H9 (cell line): ENCODE results near the gene MYB. TPM values are rescaled to one million over a fixed set of nuclear protein-coding genes. Genes with fewer than 3 reads are reported as not detected.

Experiments
- DNase-seq: peaks from one replicate; pipeline ENCODE4 v3.0.0-alpha.2; 2017
- H2AFZ ChIP-seq: one replicate; pipeline ENCODE4 v1.6.1; 2013; ENCODE audit warnings: mild to moderate bottlenecking, low read length, control low read depth, moderate library complexity
- H2AK5ac ChIP-seq: 2 replicates; pipeline ENCODE4 v1.6.1; 2013; ENCODE audit warnings: low read length, control low read depth, mixed read lengths; ENCODE audit not compliant: insufficient read length
- H2BK120ac ChIP-seq: one replicate; pipeline ENCODE4 v1.6.1; 2013; ENCODE audit warnings: low read depth, mild to moderate bottlenecking, low read length, control low read depth, inconsistent platforms; ENCODE audit not compliant: poor library complexity, severe bottlenecking
- H2BK12ac ChIP-seq: 2 replicates; pipeline ENCODE4 v1.6.1; 2013; ENCODE audit warnings: low read length, control low read depth, mixed read lengths, low read depth; ENCODE audit not compliant: insufficient read length
- H2BK15ac ChIP-seq: 2 replicates; pipeline ENCODE4 v1.6.1; 2013; ENCODE audit warnings: low read depth, low read length, control low read depth
- H2BK20ac ChIP-seq: one replicate; pipeline ENCODE4 v1.6.1; 2013; ENCODE audit warnings: low read depth, mild to moderate bottlenecking, low read length, control low read depth, inconsistent platforms; ENCODE audit not compliant: poor library complexity, severe bottlenecking
- H2BK5ac ChIP-seq: 2 replicates; pipeline ENCODE4 v1.6.1; 2013; ENCODE audit warnings: low read length, control low read depth, mixed read lengths; ENCODE audit not compliant: insufficient read length
- H3K14ac ChIP-seq: 2 replicates; pipeline ENCODE4 v1.6.1; 2013; ENCODE audit warnings: low read length, control low read depth; ENCODE audit not compliant: insufficient read depth
- H3K18ac ChIP-seq: 2 replicates; pipeline ENCODE4 v1.6.1; 2013; ENCODE audit warnings: low read depth, mild to moderate bottlenecking, mixed read lengths, low read length, control low read depth; ENCODE audit not compliant: insufficient read length
- H3K23ac ChIP-seq: 2 replicates; pipeline ENCODE4 v1.6.1; 2013; ENCODE audit warnings: low read length, control low read depth, mixed read lengths, low read depth; ENCODE audit not compliant: insufficient read length
- H3K23me2 ChIP-seq: 2 replicates; pipeline ENCODE4 v1.6.1; 2013; ENCODE audit warnings: low read depth, mild to moderate bottlenecking, mixed read lengths, low read length, control low read depth; ENCODE audit not compliant: insufficient read length, poor library complexity, severe bottlenecking
- H3K27ac ChIP-seq: 2 replicates; pipeline ENCODE4 v1.5.1; 2013; ENCODE audit warnings: low read length, control low read depth, mixed read lengths, low read depth; ENCODE audit not compliant: insufficient read length
- H3K27me3 ChIP-seq: 2 replicates; pipeline ENCODE4 v1.6.1; 2013; ENCODE audit warnings: low read length, control low read depth, inconsistent platforms; ENCODE audit not compliant: insufficient read depth
- H3K4ac ChIP-seq: 2 replicates; pipeline ENCODE4 v1.6.1; 2013; ENCODE audit warnings: low read depth, mild to moderate bottlenecking, control low read depth, inconsistent platforms, low read length, moderate library complexity
- H3K4me1 ChIP-seq: 2 replicates; pipeline ENCODE4 v1.6.1; 2013; ENCODE audit warnings: low read length, control low read depth, inconsistent platforms; ENCODE audit not compliant: insufficient read depth
- H3K4me2 ChIP-seq: 2 replicates; pipeline ENCODE4 v1.6.1; 2013; ENCODE audit warnings: low read length, control low read depth, mixed read lengths; ENCODE audit not compliant: insufficient read length, insufficient read depth
- H3K56ac ChIP-seq: 2 replicates; pipeline ENCODE4 v1.6.1; 2013; ENCODE audit warnings: low read depth, mild to moderate bottlenecking, mixed read lengths, low read length, control low read depth; ENCODE audit not compliant: insufficient read length
- H3K79me1 ChIP-seq: 2 replicates; pipeline ENCODE4 v1.6.1; 2013; ENCODE audit warnings: low read depth, mild to moderate bottlenecking, moderate library complexity, low read length, control low read depth, inconsistent platforms; ENCODE audit not compliant: insufficient read depth, poor library complexity, severe bottlenecking
- H3K79me2 ChIP-seq: 2 replicates; pipeline ENCODE4 v1.6.1; 2013; ENCODE audit warnings: low read length, control low read depth, inconsistent platforms; ENCODE audit not compliant: insufficient read depth
- H3K9ac ChIP-seq: 2 replicates; pipeline ENCODE4 v1.6.1; 2013; ENCODE audit warnings: low read length, control low read depth, mixed read lengths; ENCODE audit not compliant: insufficient read length; ENCODE audit errors: extremely low read depth
- H3K9me3 ChIP-seq: one replicate; pipeline ENCODE4 v1.6.1; 2013; ENCODE audit warnings: low read depth, low read length, inconsistent platforms; ENCODE audit not compliant: control insufficient read depth
- H3T11ph ChIP-seq: one replicate; pipeline ENCODE4 v1.6.1; 2013; ENCODE audit warnings: mild to moderate bottlenecking, low read length, control low read depth, inconsistent platforms
- H4K20me1 ChIP-seq: one replicate; pipeline ENCODE4 v1.6.1; 2013; ENCODE audit not compliant: control insufficient read depth, insufficient read length, insufficient read depth
- H4K5ac ChIP-seq: 2 replicates; pipeline ENCODE4 v1.6.1; 2013; ENCODE audit warnings: low read depth, mild to moderate bottlenecking, mixed read lengths, low read length, control low read depth; ENCODE audit not compliant: insufficient read length
- H4K8ac ChIP-seq: replicated peaks from 2 replicates; pipeline ENCODE4 v1.6.1; 2013; ENCODE audit warnings: low read length, control low read depth, mixed read lengths, low read depth; ENCODE audit not compliant: insufficient read length
- H4K91ac ChIP-seq: 2 replicates; pipeline ENCODE4 v1.6.1; 2013; ENCODE audit warnings: low read depth, mild to moderate bottlenecking, moderate library complexity, mixed read lengths, low read length, control low read depth; ENCODE audit not compliant: insufficient read length
- H3K27ac Mint-ChIP-seq, 3 experiments: 2 replicates in 2 of 3; 3 replicates in 1 of 3; pipeline ENCODE4 v1.8.0; 2020 to 2021; ENCODE audit warnings: mixed read lengths in 3 of 3, mild to moderate bottlenecking in 1 of 3, moderate library complexity in 1 of 3
- H3K27me3 Mint-ChIP-seq: 2 replicates; pipeline ENCODE4 v1.8.0; 2021; ENCODE audit warnings: low read depth, mild to moderate bottlenecking, moderate library complexity, mixed read lengths
- H3K36me3 Mint-ChIP-seq, 3 experiments: 2 replicates in 2 of 3; 3 replicates in 1 of 3; pipeline ENCODE4 v1.8.0; 2020 to 2021; ENCODE audit warnings: low read depth in 3 of 3, mixed read lengths in 3 of 3; ENCODE audit not compliant: insufficient read depth in 1 of 3
- H3K4me1 Mint-ChIP-seq, 2 experiments: 2 replicates each; pipeline ENCODE4 v1.8.0; 2020; ENCODE audit warnings: mixed read lengths in 2 of 2
- H3K4me3 Mint-ChIP-seq, 2 experiments: 2 replicates in 1 of 2; 3 replicates in 1 of 2; pipeline ENCODE4 v1.8.0; 2020 to 2021; ENCODE audit warnings: mild to moderate bottlenecking in 2 of 2, mixed read lengths in 2 of 2, moderate library complexity in 1 of 2
- H3K9me3 Mint-ChIP-seq, 2 experiments: 2 replicates in 1 of 2; 3 replicates in 1 of 2; pipeline ENCODE4 v1.8.0; 2020; ENCODE audit warnings: mild to moderate bottlenecking in 2 of 2, mixed read lengths in 2 of 2, moderate library complexity in 1 of 2
- WGBS: extraction: QIAGEN DNeasy Blood & Tissue Kit; methylation state at CpG from one replicate; pipeline ENCODE4 v1.1.7; 2013; ENCODE audit warnings: missing lambda C conversion rate, low lambda C conversion rate, mixed read lengths; ENCODE audit not compliant: insufficient read length; ENCODE audit errors: extremely low coverage; 5-methylcytosine and 5-hydroxymethylcytosine counted together
- total RNA-seq: library from RNA; stranded (reverse); gene quantifications from 2 replicates; pipeline ENCODE4 v1.2.1, GENCODE V29; 2021
- TF ChIP-seq, protein P1 (sequence below): fragments of 200-600 bp; sonication (generic); conservative IDR thresholded peaks from 3 replicates; pipeline ENCODE4 v1.8.0; 2021; ENCODE audit warnings: antibody characterized with exemption, mild to moderate bottlenecking

Gene MYB
- total RNA-seq, 1 experiment from 2014 or later, result 5.8 TPM

- Histone ChIP-seq H3K4me1 (no peaks in the 10 kb centered on the region), H2AK5ac (no peak overlapping the region), H3K79me1 (no peaks in the 10 kb centered on the region), H3K27ac (no peak overlapping the region), H3K56ac (no peak overlapping the region), H4K5ac (no peak overlapping the region), H2BK20ac (no peak overlapping the region), H2BK12ac (no peak overlapping the region), H3K9ac (no peak overlapping the region), H2BK5ac (no peak overlapping the region), H3K4ac (no peak overlapping the region), H3K9me3 (no peaks in the 10 kb centered on the region), H3T11ph (no peak overlapping the region), H3K27me3 (no peaks in the 10 kb centered on the region), H4K91ac (no peak overlapping the region), H2BK15ac (no peak overlapping the region), H3K18ac (no peak overlapping the region), H3K23me2 (no peaks in the 10 kb centered on the region), H3K14ac (no peak overlapping the region), H4K20me1 (no peaks in the 10 kb centered on the region), H4K8ac (no peak overlapping the region), H3K79me2 (no peaks in the 10 kb centered on the region), H3K4me2 (no peak overlapping the region), H2AFZ (no peak overlapping the region), H3K23ac (no peak overlapping the region), H2BK120ac (no peak overlapping the region)
- TF ChIP-seq, protein P1, sequence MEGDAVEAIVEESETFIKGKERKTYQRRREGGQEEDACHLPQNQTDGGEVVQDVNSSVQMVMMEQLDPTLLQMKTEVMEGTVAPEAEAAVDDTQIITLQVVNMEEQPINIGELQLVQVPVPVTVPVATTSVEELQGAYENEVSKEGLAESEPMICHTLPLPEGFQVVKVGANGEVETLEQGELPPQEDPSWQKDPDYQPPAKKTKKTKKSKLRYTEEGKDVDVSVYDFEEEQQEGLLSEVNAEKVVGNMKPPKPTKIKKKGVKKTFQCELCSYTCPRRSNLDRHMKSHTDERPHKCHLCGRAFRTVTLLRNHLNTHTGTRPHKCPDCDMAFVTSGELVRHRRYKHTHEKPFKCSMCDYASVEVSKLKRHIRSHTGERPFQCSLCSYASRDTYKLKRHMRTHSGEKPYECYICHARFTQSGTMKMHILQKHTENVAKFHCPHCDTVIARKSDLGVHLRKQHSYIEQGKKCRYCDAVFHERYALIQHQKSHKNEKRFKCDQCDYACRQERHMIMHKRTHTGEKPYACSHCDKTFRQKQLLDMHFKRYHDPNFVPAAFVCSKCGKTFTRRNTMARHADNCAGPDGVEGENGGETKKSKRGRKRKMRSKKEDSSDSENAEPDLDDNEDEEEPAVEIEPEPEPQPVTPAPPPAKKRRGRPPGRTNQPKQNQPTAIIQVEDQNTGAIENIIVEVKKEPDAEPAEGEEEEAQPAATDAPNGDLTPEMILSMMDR, result no peak
- Mint-ChIP-seq H3K36me3 (no peaks in the 10 kb centered on the region), H3K9me3 (peaks cover 0 to 3% of the 10 kb centered on the region in 2 experiments; a peak in 1 of 5 replicates), H3K4me1 (peaks cover 4 to 16% of the 10 kb centered on the region in 2 experiments; a peak in 2 of 4 replicates), H3K4me3 (no peak overlapping the region), H3K27ac (no peak overlapping the region; a peak in 1 of 7 replicates), H3K27me3 (no peaks in the 10 kb centered on the region)
- no peak for DNase-seq
- no CpG with 5 or more reads among the region's 1 CpG for WGBS
These were observed 55.2 kb downstream of the MYB start for GRCh38 chr6:135236319-135236718.
